ENCODE results near the gene ATG16L1. TPM values are rescaled to one million over a fixed set of nuclear protein-coding genes. Genes with fewer than 3 reads are reported as not detected.

Gene ATG16L1
- total RNA-seq, 1 donor from 2014 or later: 26.6 TPM

GRCh38 chr2:233236820-233237589 lies 14.5 kb upstream of the ATG16L1 start:
- H3K27me3 ChIP-seq: no peaks in the 10 kb centered on the region
- H3K4me3 ChIP-seq: no peak overlapping the region
- intact Hi-C loops (cut with DNase I): no loop called here
- DNase-seq: no peak
- TF ChIP-seq CTCF (IDR thresholded peaks at IDR 0.05): no peak
- H3K4me1 ChIP-seq: no peaks in the 10 kb centered on the region
- H3K9me3 ChIP-seq: no peaks in the 10 kb centered on the region
- no peak for ATAC-seq
- no peaks in the 10 kb centered on the region for H3K36me3 ChIP-seq
- no peak overlapping the region for H3K27ac ChIP-seq

GRCh38 chr2:233240897-233241296 lies 10.6 kb upstream of the ATG16L1 start:
- no peak for TF ChIP-seq CTCF (IDR thresholded peaks at IDR 0.05)
- intact Hi-C loops (cut with DNase I): no loop called here
- Histone ChIP-seq H3K27me3 (no peaks in the 10 kb centered on the region), H3K4me1 (no peaks in the 10 kb centered on the region), H3K27ac (no peak overlapping the region), H3K4me3 (no peak overlapping the region), H3K36me3 (no peaks in the 10 kb centered on the region), H3K9me3 (no peaks in the 10 kb centered on the region)
- DNase-seq (no peak), ATAC-seq (no peak)

GRCh38 chr2:233241803-233242202 lies 9.7 kb upstream of the ATG16L1 start:
- intact Hi-C loops (cut with DNase I): no loop called here
- Histone ChIP-seq H3K4me1 (no peaks in the 10 kb centered on the region), H3K4me3 (no peak overlapping the region), H3K27me3 (no peaks in the 10 kb centered on the region), H3K9me3 (no peaks in the 10 kb centered on the region), H3K27ac (no peak overlapping the region), H3K36me3 (no peaks in the 10 kb centered on the region)
- no peak for DNase-seq
- ATAC-seq: peak; percentile 36
- TF ChIP-seq CTCF (IDR thresholded peaks at IDR 0.05): no peak

- H3K9me3 ChIP-seq: no peaks in the 10 kb centered on the region
- no peak overlapping the region for H3K27ac ChIP-seq
- no peaks in the 10 kb centered on the region for H3K4me1 ChIP-seq
- H3K27me3 ChIP-seq: no peaks in the 10 kb centered on the region
- intact Hi-C loops (cut with DNase I): no loop called here
- no peak overlapping the region for H3K4me3 ChIP-seq
- no peak for DNase-seq
- no peaks in the 10 kb centered on the region for H3K36me3 ChIP-seq
- ATAC-seq: peak; percentile 86
- TF ChIP-seq CTCF (IDR thresholded peaks at IDR 0.05): no peak
Observed at GRCh38 chr2:233242231-233242927, 9.1 kb upstream of the ATG16L1 start.

- TF ChIP-seq CTCF (IDR thresholded peaks at IDR 0.05): no peak
- DNase-seq: no peak
- Histone ChIP-seq H3K36me3 (no peaks in the 10 kb centered on the region), H3K27ac (no peak overlapping the region), H3K27me3 (no peaks in the 10 kb centered on the region), H3K4me3 (no peak overlapping the region), H3K9me3 (no peaks in the 10 kb centered on the region), H3K4me1 (no peaks in the 10 kb centered on the region)
- no peak for ATAC-seq
- intact Hi-C loops (cut with DNase I): no loop called here
Observed at GRCh38 chr2:233243348-233243747, 8.1 kb upstream of the ATG16L1 start.
